ENCODE data around the gene MELK.
"Not testable (repeated sequence)": the region's sequence is repeated elsewhere in the genome, so short reads cannot be mapped to it uniquely, and the experiment has no call there.

MELK gene

GRCh38 chr9:36572515-36573418 is at the start of gene MELK:
Gene MELK (plus strand): TSS chr9:36572895. CDS start chr9:36581682, 8,787 bp downstream.
- DNase-seq (ENCODE audit: low spot score): peak; percentile 99

GRCh38 chr9:36530224-36530623 is 42.5 kb upstream of the MELK start:
- DNase-seq (ENCODE audit: low spot score): no peak

GRCh38 chr9:36532353-36532752 is 40.3 kb upstream of the MELK start:
- no peak for DNase-seq (ENCODE audit: low spot score)

DNA sequence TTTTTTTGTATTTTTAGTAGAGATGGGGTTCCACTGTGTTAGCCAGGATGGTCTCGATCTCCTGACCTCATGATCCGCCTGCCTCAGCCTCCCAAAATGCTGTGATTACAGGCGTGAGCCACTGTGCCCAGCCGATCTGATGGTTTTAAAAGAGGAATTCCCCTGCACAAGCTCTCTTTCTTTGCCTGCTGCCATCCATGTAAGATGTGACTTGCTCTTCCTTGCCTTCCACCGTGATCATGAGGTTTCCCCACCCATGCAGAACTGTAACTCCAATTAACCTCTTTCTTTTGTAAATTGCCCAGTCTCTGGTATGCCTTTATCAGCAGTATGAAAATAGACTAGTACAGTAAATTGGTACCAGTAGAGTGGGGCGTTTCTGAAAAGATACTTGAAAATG is 39.0 kb upstream of the MELK start:
- DNase-seq (ENCODE audit: low spot score): not testable (repeated sequence)

- DNase-seq (ENCODE audit: low spot score): no peak
Observed at GRCh38 chr9:36535107-36535506, 37.6 kb upstream of the MELK start.

DNA sequence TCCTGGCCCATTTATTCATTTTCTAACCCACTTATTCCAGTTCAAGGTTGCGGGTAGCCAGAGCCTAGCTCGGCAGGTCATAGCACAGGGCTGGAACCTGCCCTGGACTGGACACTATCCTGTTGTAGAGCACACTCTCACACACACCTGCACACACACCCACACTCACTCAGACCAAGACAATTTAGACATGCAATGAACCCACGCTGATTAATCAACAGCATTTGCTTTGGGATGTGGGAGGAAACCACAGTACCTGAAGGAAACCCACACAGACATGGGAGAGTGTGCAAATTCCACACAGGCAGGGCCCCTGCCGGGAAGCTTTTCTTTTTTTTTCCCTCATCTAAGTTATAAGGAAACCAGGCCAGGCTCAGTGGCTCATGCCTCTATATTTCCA is 34.8 kb upstream of the MELK start:
- DNase-seq (ENCODE audit: low spot score): no peak

GRCh38 chr9:36542355-36542754 is 30.3 kb upstream of the MELK start:
- no peak for DNase-seq (ENCODE audit: low spot score)

DNA sequence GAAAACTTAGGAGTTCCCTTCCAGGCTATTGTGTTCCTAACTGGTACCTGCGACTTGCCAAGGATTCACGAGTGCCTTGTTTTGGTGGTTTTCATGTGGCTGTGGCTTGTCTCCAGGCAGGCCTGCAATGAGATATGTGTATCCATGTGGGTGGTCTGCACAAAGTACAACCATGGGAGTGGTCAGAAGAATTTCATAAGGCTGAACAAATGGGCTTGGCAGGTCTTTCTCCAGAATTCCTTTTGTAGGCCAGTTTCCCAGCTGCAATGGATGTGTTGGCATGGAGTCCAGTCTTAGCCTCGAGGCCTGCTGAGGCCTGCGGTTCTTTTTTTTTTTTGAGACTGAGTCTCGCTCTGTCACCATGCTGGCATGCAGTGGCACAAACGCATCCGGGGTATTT is 28.8 kb upstream of the MELK start:
- DNase-seq (ENCODE audit: low spot score): no peak

- no peak for DNase-seq (ENCODE audit: low spot score)
Observed at GRCh38 chr9:36547598-36547997, 25.1 kb upstream of the MELK start.

- DNase-seq (ENCODE audit: low spot score): no peak
Observed at GRCh38 chr9:36548454-36548853, 24.2 kb upstream of the MELK start.

GRCh38 chr9:36550135-36550534 is 22.6 kb upstream of the MELK start:
- no peak for DNase-seq (ENCODE audit: low spot score)

DNA sequence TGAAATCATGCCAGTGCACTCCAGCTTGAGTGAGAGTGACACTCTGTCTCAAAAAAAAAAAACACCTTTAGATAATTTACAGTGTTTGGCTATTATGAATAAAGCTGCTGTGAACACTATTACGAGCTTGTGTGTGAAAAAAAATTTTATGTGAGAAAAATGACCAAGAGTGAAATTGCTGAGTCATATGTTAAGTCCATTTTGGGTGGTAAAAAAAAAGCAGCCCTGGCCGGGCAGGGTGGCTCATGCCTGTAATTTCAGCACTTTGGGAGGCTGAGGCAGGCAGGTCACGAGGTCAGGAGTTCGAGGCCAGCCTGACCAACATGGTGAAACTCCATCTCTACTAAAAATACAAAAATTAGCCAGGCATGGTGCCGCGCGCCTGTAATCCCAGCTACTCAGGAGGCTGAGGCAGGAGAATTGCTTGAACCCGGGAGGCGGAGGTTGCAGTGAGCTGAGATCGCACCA is 22.0 kb upstream of the MELK start:
- not testable (repeated sequence) for DNase-seq (ENCODE audit: low spot score)

DNA sequence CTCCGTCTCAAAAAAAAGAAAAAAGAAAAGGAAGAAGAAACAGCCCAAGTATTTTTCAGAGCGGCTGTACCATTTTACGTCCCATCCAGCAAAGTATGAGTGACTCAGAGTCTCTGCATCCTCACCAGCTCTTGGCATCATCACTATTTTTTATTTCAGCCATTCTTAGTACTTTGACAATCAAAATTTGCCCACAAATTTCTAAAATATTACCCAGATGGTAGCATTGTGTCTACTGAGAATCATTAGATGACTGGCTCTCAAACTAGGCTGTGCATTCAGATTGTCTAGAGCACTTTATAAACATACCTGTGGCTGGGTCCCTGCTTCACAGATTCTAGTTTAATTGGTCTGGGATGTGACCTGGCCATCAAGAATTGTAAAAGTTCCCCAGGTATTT is 21.6 kb upstream of the MELK start:
- no peak for DNase-seq (ENCODE audit: low spot score)

GRCh38 chr9:36551910-36552309 is 20.8 kb upstream of the MELK start:
- DNase-seq (ENCODE audit: low spot score): no peak

GRCh38 chr9:36559036-36559695 is 13.5 kb upstream of the MELK start:
- no peak for DNase-seq (ENCODE audit: low spot score)

- DNase-seq (ENCODE audit: low spot score): no peak
Observed at GRCh38 chr9:36560771-36561170, 11.9 kb upstream of the MELK start.

- DNase-seq (ENCODE audit: low spot score): not testable (repeated sequence)
Observed at GRCh38 chr9:36562801-36563200, 9.9 kb upstream of the MELK start.

DNA sequence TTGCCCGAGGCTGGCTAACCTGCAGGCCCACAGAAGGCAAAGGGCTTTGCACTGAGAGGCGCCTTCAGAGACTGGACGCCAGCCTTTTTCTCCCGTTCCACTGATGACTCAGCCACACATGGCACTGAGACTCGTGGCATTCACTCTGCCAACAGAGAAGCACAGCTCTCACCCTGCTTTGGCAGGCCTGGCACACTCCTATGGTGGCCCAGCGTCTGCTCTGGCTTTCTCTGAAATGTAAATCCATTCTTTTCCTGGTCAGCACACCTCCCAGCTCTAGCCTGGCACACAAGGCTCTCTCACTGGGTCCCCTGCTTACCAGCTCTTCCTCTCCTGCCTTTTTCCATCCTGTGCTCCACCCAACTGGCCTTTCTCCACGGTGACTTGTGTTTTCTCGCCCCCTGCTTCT is 5.9 kb upstream of the MELK start:
- no peak for DNase-seq (ENCODE audit: low spot score)

DNA sequence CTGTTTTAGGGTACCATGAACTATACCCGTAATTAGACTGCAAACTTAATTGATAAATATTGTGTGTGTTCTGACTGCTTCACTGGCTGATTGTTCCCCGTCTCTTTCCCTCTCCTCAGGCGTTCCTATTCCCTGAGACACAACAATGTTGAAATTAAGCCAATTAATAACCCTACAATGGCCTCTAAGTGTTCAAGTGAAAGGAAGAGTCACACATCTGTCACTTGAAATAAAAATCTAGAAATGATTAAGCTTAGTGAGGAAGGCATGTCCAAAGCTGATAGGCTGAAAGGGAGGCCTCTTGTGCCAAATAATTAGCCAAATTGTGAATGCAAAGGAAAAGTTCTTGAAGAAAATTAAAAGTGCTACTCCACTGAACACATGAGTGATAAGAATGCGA is 4.0 kb upstream of the MELK start:
- not testable (repeated sequence) for DNase-seq (ENCODE audit: low spot score)

DNA sequence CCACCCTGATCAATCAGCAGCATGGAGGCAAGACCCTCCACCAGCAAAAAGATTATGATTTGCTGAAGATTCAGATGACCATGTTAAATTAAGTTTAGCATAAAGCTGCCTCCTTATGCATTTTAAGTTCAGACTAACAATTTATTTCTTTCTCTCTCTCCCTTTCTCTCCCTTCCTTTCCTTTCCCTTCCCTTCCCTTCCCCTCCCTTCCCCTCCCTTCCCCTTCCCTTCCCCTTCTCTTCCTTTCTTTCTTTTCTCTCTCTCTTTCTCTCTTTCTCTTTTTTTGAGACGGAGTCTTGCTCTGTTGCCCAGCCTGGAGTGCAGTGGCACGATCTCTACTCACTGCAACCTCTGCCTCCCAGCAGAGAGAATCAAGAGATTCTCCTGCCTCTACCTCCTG is 1.4 kb upstream of the MELK start:
- no peak for DNase-seq (ENCODE audit: low spot score)

- DNase-seq (ENCODE audit: low spot score): not testable (repeated sequence)
Observed at GRCh38 chr9:36574045-36574444, 1.4 kb downstream of the MELK start.

GRCh38 chr9:36575411-36575882 is 2.8 kb downstream of the MELK start:
- no peak for DNase-seq (ENCODE audit: low spot score)

DNA sequence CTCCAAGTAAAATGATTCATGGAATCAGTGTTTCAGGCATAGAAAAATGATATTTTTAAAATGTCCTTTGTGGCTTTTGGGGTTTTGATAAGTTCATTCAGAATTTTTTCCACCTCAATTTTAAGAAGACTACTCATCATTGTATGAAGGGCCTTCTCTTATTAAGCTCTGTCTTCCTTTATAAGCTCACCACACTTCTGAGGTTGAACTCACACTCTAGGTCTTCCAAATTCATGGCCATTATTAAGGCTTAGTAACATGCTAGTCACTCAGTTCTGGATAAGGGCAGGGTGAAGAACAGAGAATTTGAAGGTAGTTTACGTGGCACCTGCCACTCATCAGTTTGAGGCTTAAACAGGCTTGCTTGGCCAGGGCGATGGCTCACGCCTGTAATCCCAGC is 4.2 kb downstream of the MELK start:
- DNase-seq (ENCODE audit: low spot score): no peak
